SU-DHL-6 (cell line): ENCODE data around the gene CCDC39.

ENCODE experiments used
- CTCF ChIP-seq: fragments of 200-600 bp; sonication (generic); IDR thresholded peaks from one replicate; pipeline ENCODE4 v1.5.1; 2017; ENCODE audit warnings: antibody characterized with exemption, mild to moderate bottlenecking, low read length, moderate library complexity; ENCODE audit not compliant: insufficient read depth, poor library complexity, severe bottlenecking
- EZH2phosphoT487 ChIP-seq: fragments of 200-600 bp; sonication (generic), shearing (Covaris generic); conservative IDR thresholded peaks from 2 replicates; pipeline ENCODE4 v1.6.1; 2018; ENCODE audit warnings: mild to moderate bottlenecking, antibody characterized with exemption, low read length, moderate library complexity, mixed read lengths

DNA sequence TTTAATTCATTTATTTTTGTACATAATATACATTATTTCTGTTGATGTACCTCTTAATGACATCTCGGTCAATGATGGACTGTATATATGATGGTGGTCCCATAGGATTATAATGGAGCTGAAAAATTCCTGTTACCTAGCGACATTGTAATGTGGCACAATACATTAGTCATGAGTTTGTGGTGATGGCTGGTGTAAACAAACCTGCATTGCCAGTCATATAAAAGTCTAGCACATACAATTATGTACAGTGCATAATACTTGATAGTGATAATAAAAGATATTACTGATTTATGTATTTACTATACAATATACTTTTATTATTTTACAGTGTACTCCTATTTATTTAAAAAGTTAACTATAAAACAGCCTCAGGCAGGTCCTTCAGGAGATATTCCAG is 62.2 kb downstream of the CCDC39 start:
- TF ChIP-seq CTCF (no peak), EZH2phosphoT487 (no peak)
